HepG2 (cell line): Measurements from ENCODE around the gene MARCHF2. TPM values are rescaled to one million over a fixed set of nuclear protein-coding genes. Genes with fewer than 3 reads are reported as not detected.

Experiments used
- ATAD3A ChIP-seq: sonication (generic); formaldehyde crosslinking; IDR thresholded peaks from 2 replicates; pipeline ENCODE4 v1.4.0; 2020; ENCODE audit warnings: missing genetic modification reagents
- CEBPG ChIP-seq: IDR thresholded peaks from 2 replicates; pipeline ENCODE4 v1.6.1; 2016
- CREB1 ChIP-seq, 2 experiments: fragments of 450-650 bp in 1 of 2; IDR thresholded peaks; 2 replicates each; pipeline ENCODE4 v1.6.1; 2016 to 2017; ENCODE audit warnings: control low read depth in 1 of 2, mild to moderate bottlenecking in 1 of 2, missing compliant biosample characterization in 1 of 2, missing genetic modification characterization in 1 of 2
- GATAD2A ChIP-seq: IDR thresholded peaks from 2 replicates; pipeline ENCODE4 v1.6.1; 2016
- GLI4 ChIP-seq: sonication (generic); formaldehyde crosslinking; IDR thresholded peaks from 2 replicates; pipeline ENCODE4 v1.5.1; 2020; ENCODE audit warnings: missing genetic modification reagents, mild to moderate bottlenecking, moderate library complexity, borderline replicate concordance
- HMGA1 ChIP-seq: sonication (generic); formaldehyde crosslinking; conservative IDR thresholded peaks from 2 replicates; pipeline ENCODE4 v1.4.0; 2020; ENCODE audit warnings: missing genetic modification reagents
- JUN ChIP-seq: sonication (generic); formaldehyde crosslinking; IDR thresholded peaks from 2 replicates; pipeline ENCODE4 v1.4.0; 2020; ENCODE audit warnings: mild to moderate bottlenecking, missing genetic modification reagents
- MEIS2 ChIP-seq: sonication (generic); formaldehyde crosslinking; IDR thresholded peaks from 2 replicates; pipeline ENCODE4 v1.9.0; 2021; ENCODE audit warnings: mild to moderate bottlenecking, missing genetic modification reagents
- MTERF4 ChIP-seq: sonication (generic); formaldehyde crosslinking; IDR thresholded peaks from 2 replicates; pipeline ENCODE4 v1.8.0; 2023; ENCODE audit warnings: mild to moderate bottlenecking, missing genetic modification reagents
- MXD1 ChIP-seq: sonication (generic); formaldehyde crosslinking; IDR thresholded peaks from 2 replicates; pipeline ENCODE4 v1.4.0; 2020; ENCODE audit warnings: mild to moderate bottlenecking, missing genetic modification reagents
- NBN ChIP-seq: fragments of 450-650 bp; conservative IDR thresholded peaks from 2 replicates; pipeline ENCODE4 v1.6.1; 2017
- NCOA2 ChIP-seq: sonication (generic); formaldehyde crosslinking; IDR thresholded peaks from 2 replicates; pipeline ENCODE4 v1.8.0; 2022; ENCODE audit warnings: inconsistent platforms
- ONECUT2 ChIP-seq: sonication (generic); formaldehyde crosslinking; IDR thresholded peaks from 2 replicates; pipeline ENCODE4 v1.4.0; 2020; ENCODE audit warnings: missing genetic modification reagents
- RARA ChIP-seq: IDR thresholded peaks from 2 replicates; pipeline ENCODE4 v1.6.1; 2016; ENCODE audit warnings: missing genetic modification reagents, missing compliant biosample characterization
- SP4 ChIP-seq: sonication (generic); formaldehyde crosslinking; IDR thresholded peaks from 2 replicates; pipeline ENCODE4 v1.8.1; 2023; ENCODE audit warnings: mild to moderate bottlenecking, missing genetic modification reagents
- SRSF1 ChIP-seq: fragments of 200-400 bp; formaldehyde crosslinking; optimal IDR thresholded peaks from 2 replicates; pipeline ENCODE3; 2017; ENCODE audit warnings: mild to moderate bottlenecking, low read depth, low read length, moderate library complexity
- TMF1 ChIP-seq: sonication (generic); formaldehyde crosslinking; IDR thresholded peaks from 2 replicates; pipeline ENCODE4 v1.8.1; 2022; ENCODE audit warnings: low read depth, missing genetic modification reagents
- YY1 ChIP-seq: IDR thresholded peaks from 2 replicates; pipeline ENCODE4 v1.6.1; 2011; ENCODE audit warnings: low read length, low read depth, moderate library complexity, mild to moderate bottlenecking; ENCODE audit not compliant: insufficient read depth, insufficient replicate concordance
- ZKSCAN1 ChIP-seq: fragments of 150-350 bp; IDR thresholded peaks from 2 replicates; pipeline ENCODE4 v1.6.1; 2014; ENCODE audit warnings: low read length
- ZNF33A ChIP-seq: sonication (generic); formaldehyde crosslinking; IDR thresholded peaks from 2 replicates; pipeline ENCODE4 v1.5.1; 2020; ENCODE audit warnings: missing genetic modification reagents, mild to moderate bottlenecking, moderate library complexity, borderline replicate concordance
- ZNF556 ChIP-seq: sonication (generic); formaldehyde crosslinking; IDR thresholded peaks from 2 replicates; pipeline ENCODE4 v1.4.0; 2020; ENCODE audit warnings: mild to moderate bottlenecking, missing genetic modification reagents, borderline replicate concordance
- ZNF557 ChIP-seq: sonication (generic); formaldehyde crosslinking; IDR thresholded peaks from 2 replicates; pipeline ENCODE4 v1.4.0; 2020; ENCODE audit warnings: missing genetic modification reagents
- ZNF577 ChIP-seq: sonication (generic); formaldehyde crosslinking; IDR thresholded peaks from 2 replicates; pipeline ENCODE4 v1.4.0; 2020; ENCODE audit warnings: mild to moderate bottlenecking, low read depth, missing genetic modification reagents, borderline replicate concordance
- ZNF777 ChIP-seq: sonication (generic); formaldehyde crosslinking; IDR thresholded peaks from 2 replicates; pipeline ENCODE4 v1.4.0; 2020; ENCODE audit warnings: missing genetic modification reagents
- ZSCAN22 ChIP-seq: sonication (generic); formaldehyde crosslinking; IDR thresholded peaks from 2 replicates; pipeline ENCODE4 v1.4.0; 2020; ENCODE audit warnings: mild to moderate bottlenecking, missing genetic modification reagents
- ZSCAN30 ChIP-seq: sonication (generic); formaldehyde crosslinking; IDR thresholded peaks from 2 replicates; pipeline ENCODE4 v1.5.0; 2020; ENCODE audit warnings: mild to moderate bottlenecking, missing genetic modification reagents
- polyA plus RNA-seq, 8 experiments: library from polyadenylated mRNA; depleted of rRNA in 3 of 8; stranded (reverse) in 7 of 8; unstranded in 1 of 8; fragments of >200 nt; fragmentation: Illumina TruSeq in 4 of 8; extraction: Trizol in 4 of 8; gene quantifications; 2 replicates each; pipeline versions ENCODE4 v1.2.1 to v1.2.3, GENCODE V29; 2011 to 2016; ENCODE audit warnings: low read depth in 4 of 8, missing spikeins in 1 of 8, mixed read lengths in 1 of 8; ENCODE audit not compliant: insufficient read depth in 1 of 8
- total RNA-seq, 5 experiments: library from RNA; depleted of rRNA; stranded (reverse); fragments of >200 nt; fragmentation: Illumina TruSeq; extraction: Trizol; gene quantifications; 2 replicates each; pipeline ENCODE4 v1.2.3, GENCODE V29; 2016; ENCODE audit warnings: low read depth in 1 of 5
- TF ChIP-seq, protein P1 (sequence below): sonication (generic); formaldehyde crosslinking; IDR thresholded peaks from 2 replicates; pipeline ENCODE4 v1.4.0; 2020; ENCODE audit warnings: missing genetic modification reagents, borderline replicate concordance

MARCHF2 gene
- total and polyA plus RNA-seq, 2 of the 13 experiments (the other 11 are each of a cell fraction or from before 2014, with no cell fraction given) = 12.7 to 13.0 TPM

- no peak for TF ChIP-seq MTERF4 (CRISPR knock-in tag)
- TF ChIP-seq MXD1 (CRISPR knock-in tag) = no peak
- no peak for TF ChIP-seq NBN
- TF ChIP-seq ZKSCAN1 = no peak
- no peak for TF ChIP-seq GLI4
- TF ChIP-seq HMGA1 (CRISPR knock-in tag) = no peak
- TF ChIP-seq RARA = no peak
- no peak for TF ChIP-seq ZSCAN30 (CRISPR knock-in tag)
- no peak for TF ChIP-seq ZNF556 (CRISPR knock-in tag)
- TF ChIP-seq GATAD2A (CRISPR knock-in tag) = peak; percentile 69; the same call in 1 of the 2 replicates
- no peak for TF ChIP-seq ZNF557 (CRISPR knock-in tag)
- TF ChIP-seq ATAD3A (CRISPR knock-in tag) = no peak
- TF ChIP-seq CREB1 (IDR thresholded peaks at IDR 0.05) = peak; percentile 100
- peak; percentile 98 for TF ChIP-seq CREB1 (CRISPR knock-in tag; IDR thresholded peaks at IDR 0.05)
- TF ChIP-seq ZNF777 = peak; percentile 34; the same call in 1 of the 2 replicates
- peak; percentile 32 for TF ChIP-seq YY1
- no peak for TF ChIP-seq ZSCAN22 (CRISPR knock-in tag)
- peak; percentile 47; the same call in 1 of the 2 replicates for TF ChIP-seq MEIS2 (CRISPR knock-in tag)
- TF ChIP-seq, protein P1, sequence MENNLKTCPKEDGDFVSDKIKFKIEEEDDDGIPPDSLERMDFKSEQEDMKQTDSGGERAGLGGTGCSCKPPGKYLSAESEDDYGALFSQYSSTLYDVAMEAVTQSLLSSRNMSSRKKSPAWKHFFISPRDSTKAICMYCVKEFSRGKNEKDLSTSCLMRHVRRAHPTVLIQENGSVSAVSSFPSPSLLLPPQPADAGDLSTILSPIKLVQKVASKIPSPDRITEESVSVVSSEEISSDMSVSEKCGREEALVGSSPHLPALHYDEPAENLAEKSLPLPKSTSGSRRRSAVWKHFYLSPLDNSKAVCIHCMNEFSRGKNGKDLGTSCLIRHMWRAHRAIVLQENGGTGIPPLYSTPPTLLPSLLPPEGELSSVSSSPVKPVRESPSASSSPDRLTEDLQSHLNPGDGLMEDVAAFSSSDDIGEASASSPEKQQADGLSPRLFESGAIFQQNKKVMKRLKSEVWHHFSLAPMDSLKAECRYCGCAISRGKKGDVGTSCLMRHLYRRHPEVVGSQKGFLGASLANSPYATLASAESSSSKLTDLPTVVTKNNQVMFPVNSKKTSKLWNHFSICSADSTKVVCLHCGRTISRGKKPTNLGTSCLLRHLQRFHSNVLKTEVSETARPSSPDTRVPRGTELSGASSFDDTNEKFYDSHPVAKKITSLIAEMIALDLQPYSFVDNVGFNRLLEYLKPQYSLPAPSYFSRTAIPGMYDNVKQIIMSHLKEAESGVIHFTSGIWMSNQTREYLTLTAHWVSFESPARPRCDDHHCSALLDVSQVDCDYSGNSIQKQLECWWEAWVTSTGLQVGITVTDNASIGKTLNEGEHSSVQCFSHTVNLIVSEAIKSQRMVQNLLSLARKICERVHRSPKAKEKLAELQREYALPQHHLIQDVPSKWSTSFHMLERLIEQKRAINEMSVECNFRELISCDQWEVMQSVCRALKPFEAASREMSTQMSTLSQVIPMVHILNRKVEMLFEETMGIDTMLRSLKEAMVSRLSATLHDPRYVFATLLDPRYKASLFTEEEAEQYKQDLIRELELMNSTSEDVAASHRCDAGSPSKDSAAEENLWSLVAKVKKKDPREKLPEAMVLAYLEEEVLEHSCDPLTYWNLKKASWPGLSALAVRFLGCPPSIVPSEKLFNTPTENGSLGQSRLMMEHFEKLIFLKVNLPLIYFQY (CRISPR knock-in tag) = 0 out of 2 replicates have a peak, but pooled peaks have one; percentile 10
- peak; percentile 69; the same call in 1 of the 2 replicates for TF ChIP-seq JUN (CRISPR knock-in tag)
- no peak for TF ChIP-seq ZNF577 (CRISPR knock-in tag)
- no peak for TF ChIP-seq CEBPG (CRISPR knock-in tag)
- TF ChIP-seq ZNF33A (CRISPR knock-in tag) = no peak
- TF ChIP-seq TMF1 (CRISPR knock-in tag) = peak; percentile 39; the same call in 1 of the 2 replicates
- peak; percentile 83 for TF ChIP-seq SRSF1
- TF ChIP-seq NCOA2 (CRISPR knock-in tag) = peak; percentile 16; the same call in 1 of the 2 replicates
- no peak for TF ChIP-seq ONECUT2 (CRISPR knock-in tag)
- TF ChIP-seq SP4 (CRISPR knock-in tag) = peak; percentile 93
Measured at GRCh38 chr19:8389891-8390616, 23.1 kb upstream of the MARCHF2 start, which contains the start of gene RAB11B (continued).
